Stimulated activated CD8-positive, alpha-beta memory T cell treated with anti-CD3 and anti-CD28 coated beads, Interleukin-2, amount 100 ng/mL, for 48 hours (primary cell): Measurements from ENCODE around the gene PSMB7.

Experiments used
- DNase-seq, 2 donors: peaks; one replicate each; pipeline ENCODE4 v3.0.0-alpha.2; 2020; ENCODE audit warnings: low read depth in 2 of 2

Gene PSMB7

DNA sequence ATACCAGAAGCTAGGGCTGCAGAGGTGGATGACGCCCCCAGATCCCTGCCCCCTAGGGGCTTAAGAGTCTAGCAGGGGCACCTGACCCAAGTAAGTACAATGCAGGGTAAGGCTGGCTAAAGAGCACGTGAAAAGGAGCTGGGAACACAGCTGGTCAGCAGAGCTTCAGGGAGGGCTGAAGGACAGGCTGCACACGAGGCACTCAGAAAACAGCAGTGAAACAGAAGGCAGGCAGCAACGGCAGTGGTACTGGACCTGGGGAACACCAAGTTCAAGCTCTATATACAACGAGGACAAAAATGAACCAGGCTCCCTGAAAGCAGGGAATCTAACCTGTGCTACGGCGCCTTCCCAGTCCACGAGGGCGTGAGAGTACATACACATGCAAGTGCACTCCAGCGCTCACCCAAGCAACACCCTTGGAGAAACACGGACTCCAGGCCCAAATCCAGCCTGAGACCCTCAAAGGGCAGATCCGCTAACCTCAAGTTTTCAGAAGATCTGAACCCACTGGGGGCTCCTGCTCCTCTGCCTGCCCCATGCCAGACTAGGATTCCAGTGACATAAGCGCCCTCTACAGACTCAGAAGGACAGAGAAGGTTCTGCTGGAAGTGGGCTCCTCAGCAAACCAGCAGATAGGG lies 57.4 kb downstream of the PSMB7 start:
- no peak for DNase-seq

- DNase-seq = no peak
These were observed 58.4 kb downstream of the PSMB7 start for GRCh38 chr9:124356745-124357390.

DNA sequence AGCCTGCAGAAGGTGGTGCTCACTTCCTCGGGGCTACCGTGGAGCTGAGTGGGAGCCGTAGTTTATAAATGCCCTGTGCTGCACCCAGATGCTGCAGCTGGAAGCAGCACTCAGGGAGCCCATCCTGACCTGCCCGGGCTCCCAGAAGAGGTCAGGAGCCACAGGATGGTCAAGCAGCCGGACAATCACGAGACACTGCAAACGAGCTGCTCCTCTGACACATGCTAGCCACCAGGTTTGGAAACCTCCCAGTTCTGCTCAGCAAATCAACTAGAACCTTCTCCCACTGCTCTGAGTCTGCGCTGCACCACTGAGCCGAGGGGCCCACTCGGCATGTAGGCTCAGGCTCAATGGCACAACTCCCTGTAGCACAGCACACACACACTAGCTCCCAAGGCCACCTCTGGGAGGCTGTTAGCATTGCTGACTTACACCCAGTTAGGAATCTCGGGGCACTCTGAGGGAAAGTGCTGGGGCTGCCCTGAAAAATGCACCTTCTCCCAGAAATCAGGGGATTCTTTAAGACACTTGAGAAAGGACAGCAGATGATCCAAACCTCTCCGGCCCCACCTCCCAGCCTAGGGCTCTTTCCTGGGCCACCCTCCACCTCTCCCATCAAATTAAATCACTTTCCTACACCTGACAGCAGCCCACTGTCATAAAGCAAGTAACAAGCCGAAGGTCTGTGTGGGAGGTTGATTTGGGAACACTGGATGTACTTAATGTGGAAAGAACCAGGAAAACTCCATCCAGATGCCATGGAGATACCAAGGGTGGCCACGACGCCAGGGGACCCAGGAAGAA lies 59.1 kb downstream of the PSMB7 start:
- DNase-seq = no peak

- no peak for DNase-seq
These were observed 60.0 kb downstream of the PSMB7 start for GRCh38 chr9:124355039-124355940.

DNA sequence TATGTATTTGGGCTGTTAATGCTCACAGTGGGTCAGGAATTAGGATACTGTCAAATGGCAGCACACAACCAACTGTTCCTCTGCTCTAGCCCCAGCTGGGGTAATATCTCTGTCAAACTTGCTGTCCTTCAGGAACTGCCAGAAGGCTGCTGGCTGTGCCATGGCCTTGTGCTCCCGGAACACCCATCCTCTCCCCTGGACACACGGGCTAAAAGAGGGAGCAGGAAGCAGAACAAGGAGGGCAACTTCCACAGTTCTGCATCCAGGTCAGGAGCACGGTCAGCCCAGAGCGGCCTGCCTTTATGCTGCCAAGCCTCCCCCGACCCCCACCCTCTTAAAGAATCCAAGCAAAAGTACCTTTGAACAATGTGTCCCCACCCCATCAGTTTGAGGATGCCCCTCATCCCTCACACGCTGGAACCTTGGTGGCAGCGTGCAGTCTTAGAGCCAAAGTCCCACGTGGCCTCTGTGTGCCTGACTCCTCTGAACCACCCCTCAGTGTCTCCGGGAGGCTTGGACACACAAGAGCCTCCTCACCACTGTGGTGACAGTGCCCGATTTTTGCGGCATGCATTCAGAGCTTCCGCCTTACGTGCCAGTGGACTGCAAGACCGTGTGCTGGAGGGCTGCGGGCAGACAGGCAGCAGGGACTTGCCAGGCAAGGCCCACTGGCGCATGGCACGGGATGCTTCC lies 60.8 kb downstream of the PSMB7 start:
- DNase-seq = no peak

- DNase-seq = no peak
These were observed 61.4 kb downstream of the PSMB7 start for GRCh38 chr9:124353811-124354274.

DNA sequence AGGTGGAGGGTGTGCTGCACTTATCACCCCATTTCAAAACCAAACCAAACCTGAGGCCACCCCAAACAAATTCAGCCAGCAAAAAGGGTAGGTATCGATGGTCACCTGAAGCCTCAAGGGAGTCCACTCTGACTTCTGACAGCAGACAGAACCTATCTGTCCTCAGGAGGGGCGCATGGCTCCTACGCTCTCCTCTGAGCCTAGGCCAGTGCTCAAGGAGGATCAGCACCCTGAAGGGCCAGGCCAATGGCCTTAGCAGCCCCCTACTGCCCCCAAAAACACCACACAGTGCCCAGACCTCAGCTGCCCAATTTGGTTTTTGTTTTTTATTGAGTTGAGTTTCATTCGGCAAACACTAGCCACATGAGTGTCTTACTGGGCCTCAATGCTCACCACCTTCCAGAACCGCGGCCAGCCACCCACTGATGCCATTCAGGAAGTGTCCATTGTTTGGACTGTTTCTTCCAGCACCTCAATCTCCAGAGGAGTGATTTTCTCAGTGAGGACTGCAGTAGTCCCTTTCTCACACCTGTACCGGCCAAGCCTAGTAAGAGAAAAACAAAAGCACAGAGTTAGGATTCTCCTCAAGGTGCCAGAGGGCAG lies 62.0 kb downstream of the PSMB7 start:
- DNase-seq = no peak

DNA sequence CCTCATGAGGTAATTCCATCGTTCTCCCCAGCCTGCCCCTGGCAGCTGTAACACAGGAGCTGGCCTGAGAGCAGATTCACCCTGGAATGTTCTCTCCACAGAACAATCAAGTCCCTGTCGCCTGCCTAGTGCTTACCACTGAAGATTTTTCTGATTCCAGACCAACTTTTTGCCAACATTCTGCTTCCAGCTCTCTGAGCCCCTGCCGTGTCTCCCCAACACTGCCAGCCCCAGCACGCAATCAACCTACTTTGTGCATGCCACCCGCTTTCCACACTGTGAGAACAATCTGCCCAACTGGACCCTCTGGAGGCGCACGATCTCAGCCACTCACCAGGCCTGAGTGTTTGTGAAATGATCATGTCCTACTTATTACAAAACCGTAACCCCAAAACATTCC lies 62.6 kb downstream of the PSMB7 start:
- no peak for DNase-seq

GRCh38 chr9:124351672-124352468 lies 63.4 kb downstream of the PSMB7 start:
- DNase-seq = no peak

GRCh38 chr9:124350494-124351263 lies 64.6 kb downstream of the PSMB7 start:
- no peak for DNase-seq

DNA sequence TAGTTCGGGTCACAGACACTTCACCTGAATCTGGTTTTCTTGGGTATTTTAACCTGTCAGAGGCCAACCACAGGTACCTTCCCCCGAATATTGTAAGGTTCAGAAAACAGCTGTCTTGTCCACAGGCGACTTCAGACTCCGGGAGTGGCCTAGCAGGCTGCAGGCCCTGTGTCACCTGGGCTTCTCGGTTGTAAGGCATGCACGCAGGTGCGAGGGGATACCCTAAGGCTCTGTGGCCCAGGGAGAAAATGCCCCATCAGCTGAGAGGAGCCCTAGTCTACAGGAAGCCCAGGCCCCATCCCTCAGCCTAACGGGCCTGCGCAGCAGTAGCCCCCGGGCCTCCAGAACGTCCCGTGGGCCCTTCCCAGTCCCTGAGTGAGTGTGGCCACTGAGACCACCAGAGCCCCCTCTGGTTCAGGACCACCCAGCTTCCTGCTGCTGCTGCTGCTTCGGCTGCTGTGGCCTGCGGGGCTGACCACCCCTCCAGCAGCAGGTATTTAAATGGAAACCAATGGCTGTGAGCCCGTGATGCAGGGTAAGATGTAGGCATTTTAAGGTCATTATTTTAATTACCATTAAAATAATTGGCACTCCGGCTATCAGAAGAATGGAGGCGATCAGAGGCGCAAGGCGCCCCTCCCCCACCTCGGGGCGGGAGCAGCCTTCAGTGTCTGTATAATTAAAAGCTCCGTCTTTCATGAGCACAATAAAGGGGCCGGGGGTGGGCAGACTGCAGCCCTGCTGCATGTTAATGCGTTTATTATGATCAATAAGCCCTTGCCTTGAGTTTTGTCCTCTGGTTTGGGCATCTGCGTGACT lies 65.4 kb downstream of the PSMB7 start:
- no peak for DNase-seq

DNA sequence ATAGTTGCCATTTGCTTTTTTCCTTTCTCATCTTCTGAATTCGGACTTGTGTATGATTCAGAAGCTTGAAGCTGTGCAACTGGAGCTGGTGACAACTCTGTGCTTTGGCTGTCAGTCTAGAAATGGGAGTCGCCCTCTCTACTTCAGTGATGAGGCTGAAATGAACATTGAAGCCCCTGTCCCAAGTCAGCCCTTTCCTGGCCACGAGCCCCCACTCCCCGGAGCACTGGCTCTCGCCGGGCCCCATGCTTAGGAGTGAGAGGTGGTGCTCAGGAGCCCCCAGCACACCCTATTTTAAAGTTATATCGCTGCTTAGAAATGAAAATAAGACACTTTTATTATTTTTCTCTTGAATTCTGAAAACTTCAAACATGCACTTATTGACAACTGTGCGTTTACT lies 66.0 kb downstream of the PSMB7 start:
- no peak for DNase-seq

DNA sequence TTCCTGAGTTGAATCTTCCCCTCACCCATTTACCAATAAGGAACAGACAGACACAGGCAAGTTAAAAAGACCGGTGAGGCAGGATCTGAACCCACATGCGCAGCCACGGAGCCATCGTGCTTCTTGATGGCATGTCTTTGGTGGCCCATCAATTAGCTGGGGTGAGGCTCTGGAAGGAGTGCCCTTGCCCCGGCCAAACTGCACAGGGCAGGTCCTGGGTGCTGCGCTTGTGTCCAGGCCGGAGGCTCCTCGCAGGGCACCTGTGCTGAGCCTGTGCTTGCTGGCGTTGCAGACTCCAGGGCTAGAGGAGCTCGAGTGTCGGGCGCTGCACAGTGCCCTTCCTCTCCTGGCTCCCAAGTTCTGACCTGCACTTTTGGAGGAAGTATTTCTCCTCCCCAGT lies 66.4 kb downstream of the PSMB7 start:
- no peak for DNase-seq

DNA sequence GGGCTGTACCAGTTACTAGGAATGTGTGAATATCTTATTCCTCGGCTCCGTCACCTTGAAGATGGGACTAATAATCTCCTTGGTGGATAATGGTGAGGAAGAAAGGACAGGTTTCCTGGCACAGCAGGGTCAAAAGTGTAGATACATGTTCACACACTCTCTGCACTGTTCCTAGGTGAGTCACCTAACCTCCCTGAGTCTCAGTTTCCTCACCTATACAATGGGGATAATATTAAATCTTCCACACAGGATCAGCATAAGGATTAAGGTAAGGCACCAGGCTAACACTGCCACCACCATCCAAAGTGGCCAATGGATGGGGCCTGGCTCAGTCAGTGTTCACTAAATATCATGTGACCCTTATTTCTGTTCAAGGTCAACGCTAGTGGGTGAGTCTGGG lies 66.9 kb downstream of the PSMB7 start:
- no peak for DNase-seq

DNA sequence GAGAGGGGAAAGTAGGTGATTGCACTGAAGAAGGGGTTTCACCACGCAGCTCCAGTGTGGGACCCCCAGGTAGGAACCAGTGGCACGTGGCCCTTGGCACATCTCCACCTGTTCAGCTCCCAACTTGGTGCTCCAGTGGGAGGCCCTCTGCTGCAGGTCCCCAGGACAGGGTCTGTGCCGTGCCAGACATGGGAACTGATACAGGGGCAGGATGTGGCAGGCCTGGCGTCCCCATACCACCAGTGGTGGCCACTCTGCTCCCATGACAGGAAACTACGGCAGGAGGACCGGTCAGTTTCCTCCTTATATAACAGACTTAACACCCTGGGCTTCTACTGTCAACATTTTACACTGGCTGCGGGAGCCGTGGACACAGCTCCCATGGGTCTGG lies 67.3 kb downstream of the PSMB7 start:
- DNase-seq = no peak

- no peak for DNase-seq
These were observed 67.9 kb downstream of the PSMB7 start for GRCh38 chr9:124347206-124347967.

DNA sequence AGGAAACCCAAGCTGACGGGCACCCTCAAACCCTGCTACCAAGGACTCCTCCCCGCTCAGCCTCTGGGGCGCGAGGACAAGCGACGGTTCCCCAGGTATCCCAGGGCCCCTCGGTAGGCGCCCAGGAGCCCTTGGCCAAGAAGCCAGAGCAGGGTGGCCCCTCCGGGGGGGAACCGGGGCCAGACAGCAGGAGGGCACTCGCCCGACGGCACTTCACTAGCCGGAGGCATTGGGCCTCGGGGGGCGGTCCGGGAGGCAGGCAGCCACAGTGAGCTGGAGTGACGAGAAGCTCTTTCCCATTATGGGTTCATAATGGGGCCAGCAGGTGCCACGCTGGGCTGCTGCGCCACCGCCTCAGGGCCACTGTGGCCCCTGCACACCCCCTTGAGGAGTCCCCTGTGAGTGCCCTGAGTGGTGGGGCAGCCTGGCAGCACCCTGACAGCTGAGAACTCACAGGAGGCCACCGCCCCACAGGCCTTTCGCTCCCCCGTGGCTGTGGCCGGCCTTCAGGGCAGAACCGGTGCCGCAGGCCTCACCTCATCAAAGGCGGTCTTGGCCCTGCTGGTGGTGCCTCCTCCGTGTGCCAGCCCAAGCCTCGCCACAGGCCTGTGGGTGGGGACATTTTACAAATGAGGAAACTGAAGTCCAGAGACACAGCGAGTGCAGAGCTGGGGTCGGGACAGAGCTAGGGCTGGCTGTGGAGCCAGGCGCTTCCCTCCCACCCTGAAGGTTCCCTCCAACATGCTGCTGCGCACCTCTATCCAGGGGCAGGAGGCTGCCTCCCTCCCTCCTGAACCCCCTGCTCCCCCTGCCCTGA lies 68.7 kb downstream of the PSMB7 start:
- DNase-seq = no peak
